NCI-H1092 (cell line): ENCODE measurements around the gene CELF2.

Source experiments
- DNase-seq: peaks from one replicate; lab custom pipeline; 2025; lab: John Stamatoyannopoulos, UW

Gene CELF2

DNA sequence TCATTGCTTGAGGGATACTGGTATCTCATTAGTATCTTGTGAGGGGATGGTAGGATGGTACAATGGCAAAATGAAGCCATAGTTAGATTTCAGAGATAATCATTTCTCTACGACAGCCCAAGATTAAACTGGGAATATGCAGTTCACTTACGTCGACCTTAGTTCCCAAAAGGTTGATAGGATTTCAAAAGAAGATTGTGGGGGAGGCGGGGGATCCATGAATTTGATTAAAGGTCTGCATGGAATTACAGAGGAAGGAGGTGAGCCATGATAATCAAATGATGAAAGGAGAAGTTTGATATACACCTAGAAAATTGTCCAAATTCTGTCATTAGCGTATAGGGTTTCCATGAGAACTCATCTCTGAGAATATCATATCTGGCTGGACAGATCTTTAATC lies 206.6 kb downstream of the CELF2 start:
- DNase-seq, result no peak

DNA sequence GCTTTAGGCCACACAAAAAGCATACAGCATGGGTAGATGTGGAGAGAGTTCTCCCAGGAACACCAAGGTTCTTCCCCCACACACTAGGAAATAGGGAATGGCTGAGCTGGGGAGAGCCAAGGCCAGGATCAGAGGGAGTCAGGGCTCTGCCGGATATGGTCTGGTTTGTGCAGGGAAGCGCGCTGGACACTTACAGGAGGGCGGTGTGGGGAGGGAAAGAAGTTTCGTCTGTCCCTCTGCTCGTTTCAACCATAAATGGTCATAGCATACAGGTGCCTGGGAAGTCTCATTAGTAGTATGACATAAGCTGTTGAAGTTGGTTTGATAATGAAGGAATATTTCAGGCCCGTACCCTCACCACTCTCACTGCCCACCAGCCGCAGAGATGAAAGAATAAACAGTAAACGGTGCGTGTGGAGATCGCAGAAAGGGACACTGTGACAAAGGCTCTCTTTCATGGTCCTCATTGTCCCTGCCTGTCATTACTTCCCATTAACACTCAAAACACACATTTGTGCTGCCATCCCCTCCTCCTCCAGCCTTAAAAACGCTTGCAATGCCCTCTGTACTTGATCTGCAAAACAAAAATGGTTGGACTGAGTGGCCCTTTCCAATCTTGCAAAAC lies 207.2 kb downstream of the CELF2 start:
- no peak for DNase-seq

DNA sequence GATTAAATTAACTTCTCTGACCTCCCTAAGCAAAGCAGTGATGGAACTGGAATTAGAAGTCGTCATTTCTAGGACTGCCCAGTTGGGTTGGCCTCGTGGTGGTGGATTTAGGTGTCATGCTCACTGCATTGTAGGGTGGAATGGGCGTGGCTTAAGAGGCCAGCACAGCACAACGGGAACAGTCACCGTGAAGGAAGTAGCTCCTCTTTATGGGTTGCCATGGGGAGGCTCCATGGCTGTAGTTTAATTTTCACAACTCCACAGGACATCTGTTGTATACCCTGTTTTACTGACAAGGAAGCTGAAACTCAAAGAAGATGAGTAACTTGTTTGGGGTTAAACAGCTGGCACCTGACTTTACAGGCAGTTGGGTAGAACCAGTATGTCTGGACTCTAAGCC lies 208.3 kb downstream of the CELF2 start:
- no peak for DNase-seq

- no peak for DNase-seq
These were observed 209.4 kb downstream of the CELF2 start for GRCh38 chr10:11227103-11227502.

GRCh38 chr10:11229893-11230292 lies 212.2 kb downstream of the CELF2 start:
- no peak for DNase-seq

DNA sequence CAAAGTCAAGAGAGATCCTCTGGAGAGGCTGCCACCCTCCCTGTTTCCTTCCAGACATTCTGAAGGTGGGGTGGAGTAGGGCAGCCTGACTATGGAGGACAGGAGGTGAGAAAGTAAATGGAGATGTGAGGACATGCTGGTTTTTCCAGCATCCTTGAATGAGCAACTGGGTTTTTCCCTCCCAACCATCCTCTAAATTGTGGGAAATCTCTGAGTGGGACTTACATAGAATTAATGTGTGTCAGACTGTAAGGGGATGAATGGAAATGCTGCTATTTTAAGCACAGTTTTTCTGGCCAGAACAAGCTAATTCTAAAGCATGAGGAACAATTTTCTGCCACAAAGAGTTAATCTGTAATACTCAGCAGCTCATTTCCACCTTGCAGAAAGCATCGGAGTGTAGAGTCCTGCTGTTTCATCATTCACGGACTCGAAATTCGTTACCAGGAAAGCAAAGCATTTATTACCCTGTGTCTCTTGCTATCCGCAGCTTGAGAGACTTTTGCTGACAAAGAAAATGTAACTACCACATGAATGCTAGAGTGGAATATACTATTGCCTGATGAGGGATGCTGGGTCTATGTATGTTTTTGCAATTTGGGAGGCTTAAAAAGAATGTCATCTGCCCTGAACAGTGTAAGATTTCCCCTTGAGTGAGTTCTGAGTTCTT lies 213.0 kb downstream of the CELF2 start:
- no peak for DNase-seq

GRCh38 chr10:11231285-11231684 lies 213.6 kb downstream of the CELF2 start:
- no peak for DNase-seq

- no peak for DNase-seq
These were observed 214.7 kb downstream of the CELF2 start for GRCh38 chr10:11232222-11232961.

DNA sequence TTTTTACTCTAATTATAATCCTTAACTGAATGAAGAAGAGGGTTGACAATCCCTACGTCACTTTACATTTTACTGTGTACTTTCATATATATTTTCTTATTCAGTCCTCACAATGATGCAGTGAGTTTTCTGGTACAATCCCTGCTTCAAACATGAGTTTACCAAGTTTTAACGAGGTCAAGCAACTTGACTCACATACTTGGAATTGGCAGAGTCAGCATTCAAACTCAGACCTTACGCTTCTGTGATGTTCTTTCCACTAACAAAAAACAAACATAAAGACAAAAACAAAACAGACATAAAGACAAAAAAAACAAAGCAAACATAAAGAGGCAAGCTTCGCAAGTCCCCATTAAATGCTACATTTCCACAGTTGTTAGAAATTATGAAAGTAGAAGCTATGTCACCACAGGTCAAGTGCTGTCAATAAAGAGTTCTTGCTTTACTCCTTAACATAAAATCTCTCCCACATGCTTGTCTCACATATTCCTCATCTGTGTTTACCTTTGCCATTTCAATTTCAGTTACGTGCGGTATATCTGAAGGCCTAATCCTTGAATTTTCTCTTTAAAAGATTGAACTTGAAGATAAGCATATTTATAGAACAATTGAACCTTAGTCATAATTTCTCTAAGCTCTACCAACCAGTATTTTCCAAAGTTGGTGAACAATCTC lies 217.3 kb downstream of the CELF2 start:
- DNase-seq, result no peak

- DNase-seq, result no peak
These were observed 218.1 kb downstream of the CELF2 start for GRCh38 chr10:11235771-11236170.

DNA sequence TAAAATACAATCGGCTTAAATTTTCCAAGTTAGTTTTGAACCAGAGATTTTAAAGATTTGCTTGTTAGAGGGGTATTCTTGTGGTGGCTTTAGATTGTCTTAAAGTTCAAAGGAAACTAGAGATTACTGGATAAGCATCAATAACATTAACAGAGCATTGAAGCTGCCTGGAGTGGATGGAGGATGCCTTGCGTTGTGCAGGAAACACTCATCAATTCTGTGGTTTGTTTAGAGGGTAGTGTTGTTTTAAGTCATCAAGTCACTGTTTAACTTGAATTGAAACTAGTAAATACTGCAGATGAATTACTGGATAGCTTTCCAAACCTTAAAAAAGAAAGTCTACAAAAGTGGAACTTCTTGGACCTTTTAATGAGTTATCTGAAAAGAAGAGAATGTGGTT lies 218.6 kb downstream of the CELF2 start:
- DNase-seq, result no peak

GRCh38 chr10:11237571-11237970 lies 219.9 kb downstream of the CELF2 start:
- DNase-seq, result no peak

DNA sequence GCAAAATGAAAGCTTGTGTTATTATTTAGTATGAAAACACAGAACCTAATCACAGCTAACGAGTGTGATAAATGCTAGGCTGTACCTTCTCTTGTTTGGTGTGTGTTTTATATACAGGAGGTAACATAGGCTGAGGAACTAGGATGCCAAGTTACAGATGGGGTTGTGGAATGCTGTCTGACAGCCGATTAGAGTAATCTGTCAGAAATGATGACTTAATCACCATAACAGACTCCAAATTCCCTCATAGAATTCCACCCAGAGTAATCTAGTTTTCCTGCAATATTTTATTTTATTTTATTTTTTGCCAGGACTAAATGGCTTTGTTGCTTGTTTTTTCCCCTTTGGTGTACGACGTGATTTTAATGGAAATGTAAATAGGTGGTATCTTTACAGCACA lies 221.2 kb downstream of the CELF2 start:
- DNase-seq, result no peak

DNA sequence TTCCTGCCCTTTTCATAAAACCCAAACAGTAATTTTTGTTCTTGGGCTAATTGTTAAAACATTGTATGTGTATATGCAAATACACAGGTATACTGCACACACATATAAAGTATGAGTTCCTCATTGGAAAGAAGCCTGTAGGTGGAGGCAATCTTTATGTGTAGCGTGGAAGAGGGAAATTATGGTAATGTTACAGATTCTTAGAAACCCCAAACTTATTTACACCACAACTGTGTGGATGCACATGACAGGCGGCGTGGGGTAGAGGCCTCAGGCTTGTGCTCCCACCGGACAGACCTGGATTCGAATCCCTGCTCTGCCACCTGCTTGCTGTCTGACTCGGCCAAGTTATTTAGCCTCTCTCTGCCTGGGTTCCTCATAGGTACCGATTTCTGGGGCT lies 223.0 kb downstream of the CELF2 start:
- no peak for DNase-seq

- DNase-seq, result peak; percentile 22
These were observed 225.0 kb downstream of the CELF2 start for GRCh38 chr10:11242443-11243387.

GRCh38 chr10:11243425-11244222 lies 226.0 kb downstream of the CELF2 start:
- DNase-seq, result no peak

DNA sequence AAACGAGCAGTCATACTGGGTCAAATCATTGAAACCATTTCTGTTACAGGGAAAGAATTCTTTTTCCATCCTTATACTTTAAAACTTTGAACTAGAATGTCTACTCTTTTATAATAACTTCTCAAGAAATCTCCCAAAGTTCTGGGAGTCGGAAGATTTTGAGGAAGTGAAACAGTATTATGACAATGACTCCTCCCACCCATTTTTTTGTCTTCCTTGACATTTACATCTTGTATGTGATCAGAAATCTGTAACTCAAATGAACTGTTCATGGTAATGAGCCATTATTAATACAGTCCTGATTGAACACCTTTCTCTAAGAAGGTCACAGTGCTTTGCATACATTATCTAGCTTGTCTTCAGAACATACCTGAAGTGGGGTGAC lies 227.4 kb downstream of the CELF2 start:
- DNase-seq, result no peak

DNA sequence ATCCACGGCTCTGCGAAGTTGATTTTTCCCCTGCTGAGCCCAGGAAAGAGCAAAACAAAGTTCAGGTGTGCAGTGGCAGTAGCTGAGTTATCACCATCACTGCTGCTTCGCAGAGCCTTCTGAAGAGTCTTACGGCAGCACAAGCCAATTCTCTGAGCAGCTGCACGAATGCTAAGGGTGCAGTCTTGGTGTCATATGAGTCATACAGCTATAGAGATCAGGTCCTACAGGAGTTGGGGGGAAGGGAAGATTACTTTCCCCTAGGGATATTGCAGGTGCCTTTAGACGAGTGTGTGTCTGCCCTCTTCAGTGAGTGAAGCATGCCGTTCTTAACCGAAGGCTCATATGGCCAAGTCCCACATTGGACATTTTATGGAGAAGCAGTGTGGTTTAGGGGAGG lies 227.8 kb downstream of the CELF2 start:
- DNase-seq, result no peak

DNA sequence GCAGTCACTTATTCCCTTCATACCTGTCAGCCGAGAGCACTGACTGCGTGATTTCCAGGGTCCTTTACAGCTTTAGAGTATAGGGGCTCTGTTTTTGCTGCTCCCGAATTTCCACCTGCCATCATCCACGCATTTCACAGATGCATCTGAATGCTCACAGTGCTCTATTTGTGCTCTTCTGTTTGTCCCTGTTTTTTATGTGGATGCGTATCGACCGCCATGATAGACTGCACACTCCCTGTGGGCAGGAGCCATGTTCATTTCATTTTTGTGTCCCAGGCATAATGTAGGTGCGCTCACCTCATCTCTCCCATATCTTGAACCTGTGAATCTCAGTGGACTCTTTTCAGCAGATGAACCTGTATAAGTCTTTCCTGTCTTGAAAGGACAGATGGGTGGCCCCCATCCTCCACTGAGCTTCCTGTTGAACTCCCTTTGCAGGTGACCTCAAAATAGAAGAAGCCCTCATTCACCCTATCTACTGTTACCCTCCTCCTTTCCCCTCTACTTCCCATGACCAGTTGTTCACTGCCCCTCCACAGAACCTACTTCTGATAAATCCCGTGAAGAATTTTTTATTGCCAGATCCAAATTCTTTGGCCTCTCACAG lies 228.4 kb downstream of the CELF2 start:
- DNase-seq, result no peak

DNA sequence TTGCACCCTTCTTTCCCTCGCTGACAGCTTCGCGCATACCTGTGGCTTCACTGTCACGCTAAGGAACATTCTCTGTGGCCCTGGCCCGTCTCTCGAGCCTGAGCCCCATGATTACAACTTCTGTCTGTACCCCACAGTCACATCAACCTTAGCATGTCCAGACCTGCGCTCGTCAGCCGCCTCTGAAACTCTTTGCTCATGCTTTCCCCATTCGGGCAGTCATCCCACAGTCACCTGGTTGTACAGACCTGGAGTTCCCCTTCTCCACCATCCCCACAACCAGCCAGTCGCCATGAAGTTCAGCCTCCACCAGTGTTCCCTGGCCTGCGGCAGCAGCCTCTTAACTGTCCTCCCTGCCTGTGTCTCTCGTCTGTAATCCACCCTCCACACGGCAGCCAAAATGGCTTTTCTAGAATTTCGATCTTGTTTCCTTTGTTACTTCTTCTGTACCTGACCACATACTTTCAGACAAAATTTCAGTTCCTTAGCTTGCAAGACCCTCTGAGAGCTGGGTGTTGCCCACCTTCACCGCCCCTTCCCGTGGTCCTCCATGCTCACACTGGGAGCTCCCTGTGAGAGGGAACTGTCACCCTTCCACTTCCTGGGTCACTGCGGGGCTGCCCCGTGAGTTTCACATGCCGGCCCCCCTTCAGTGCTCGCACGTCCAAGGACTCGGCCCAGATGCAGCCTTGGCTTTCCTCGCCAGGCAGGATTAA lies 229.2 kb downstream of the CELF2 start:
- DNase-seq, result no peak
